ENCODE results near the gene EML5. TPM values are rescaled to one million over a fixed set of nuclear protein-coding genes. Genes with fewer than 3 reads are reported as not detected.
A peak's percentile ranks its signal among the peaks of the same experiment; 100 is the strongest.

The EML5 gene
- total RNA-seq, 1 experiment from 2014 or later = 0.32 TPM

DNA sequence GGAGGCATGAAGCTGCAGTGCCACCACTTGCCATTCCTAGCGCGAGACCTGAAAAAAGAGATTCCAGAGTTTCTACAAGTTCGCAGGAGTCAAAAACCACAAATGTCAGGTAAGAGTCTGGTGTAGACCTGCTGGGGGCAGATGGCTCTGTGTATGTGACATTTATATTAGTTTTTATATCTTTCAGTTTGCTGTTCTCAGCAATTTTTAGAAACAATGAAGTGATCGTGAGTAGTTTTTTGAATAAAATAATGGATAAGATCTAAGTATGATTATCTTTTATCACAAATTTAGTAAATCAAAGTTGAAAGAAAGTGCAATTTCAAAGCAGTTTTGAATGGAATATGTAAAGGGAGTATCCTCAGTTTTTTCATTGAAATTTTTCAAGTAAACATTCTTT, 220.6 kb downstream of the EML5 start:
- intact Hi-C loops (cut with micrococcal nuclease; ENCODE audit: unreplicated experiment) = no loop called here
- DNase-seq (ENCODE audit: low spot score) = no peak
- H3K27me3 ChIP-seq (replicated peaks; ENCODE audit: insufficient read depth, low read depth, low read length, poor library complexity) = no peaks in the 10 kb centered on the region
- no peaks in the 10 kb centered on the region for H3K9me3 ChIP-seq (ENCODE audit: low read depth, low read length, poor library complexity, severe bottlenecking)
- peaks cover 93% of the 10 kb centered on the region for H3K36me3 ChIP-seq (ENCODE audit: insufficient read depth, low read length, poor library complexity, severe bottlenecking)
- H3K4me3 ChIP-seq (ENCODE audit: low read depth, low read length, poor library complexity, severe bottlenecking) = no peak overlapping the region
- TF ChIP-seq EZH2 (IDR thresholded peaks at IDR 0.05; ENCODE audit: borderline replicate concordance, low read depth, low read length, poor library complexity, severe bottlenecking) = no peak
- H3K27ac ChIP-seq (ENCODE audit: low read depth, low read length, poor library complexity, severe bottlenecking) = no peak overlapping the region
- H3K4me1 ChIP-seq (ENCODE audit: insufficient read depth, low read length, poor library complexity, severe bottlenecking) = no peaks in the 10 kb centered on the region
- no TSS peak for BruUV-seq (replicated peaks)
- ChIA-PET CTCF (no interaction called here), POLR2A (ENCODE audit: low non-redundant PET) (no interaction called here)

DNA sequence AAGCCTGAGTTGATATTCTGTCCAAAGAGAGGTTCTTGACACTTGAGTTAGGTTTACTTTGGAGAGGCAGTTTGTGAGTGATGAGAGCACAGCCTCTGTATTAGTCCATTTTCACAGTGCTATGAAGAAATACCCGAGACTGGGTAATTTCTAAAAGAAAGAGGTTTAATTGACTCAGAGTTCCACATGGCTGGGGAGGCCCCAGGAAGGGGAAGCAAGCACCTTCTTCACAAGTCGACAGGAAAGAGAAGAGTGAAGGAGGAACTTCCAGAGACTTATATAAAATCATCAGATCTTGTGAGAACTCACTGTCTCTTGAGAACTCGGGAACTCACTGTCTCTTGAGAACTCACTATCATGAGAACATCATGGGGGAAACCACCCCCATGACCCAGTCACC, 224.6 kb downstream of the EML5 start:
- H3K4me3 ChIP-seq (ENCODE audit: low read depth, low read length, poor library complexity, severe bottlenecking) = no peak overlapping the region
- no peak for DNase-seq (ENCODE audit: low spot score)
- intact Hi-C loops (cut with micrococcal nuclease; ENCODE audit: unreplicated experiment) = no loop called here
- H3K9me3 ChIP-seq (ENCODE audit: low read depth, low read length, poor library complexity, severe bottlenecking) = no peaks in the 10 kb centered on the region
- TF ChIP-seq, protein P1, sequence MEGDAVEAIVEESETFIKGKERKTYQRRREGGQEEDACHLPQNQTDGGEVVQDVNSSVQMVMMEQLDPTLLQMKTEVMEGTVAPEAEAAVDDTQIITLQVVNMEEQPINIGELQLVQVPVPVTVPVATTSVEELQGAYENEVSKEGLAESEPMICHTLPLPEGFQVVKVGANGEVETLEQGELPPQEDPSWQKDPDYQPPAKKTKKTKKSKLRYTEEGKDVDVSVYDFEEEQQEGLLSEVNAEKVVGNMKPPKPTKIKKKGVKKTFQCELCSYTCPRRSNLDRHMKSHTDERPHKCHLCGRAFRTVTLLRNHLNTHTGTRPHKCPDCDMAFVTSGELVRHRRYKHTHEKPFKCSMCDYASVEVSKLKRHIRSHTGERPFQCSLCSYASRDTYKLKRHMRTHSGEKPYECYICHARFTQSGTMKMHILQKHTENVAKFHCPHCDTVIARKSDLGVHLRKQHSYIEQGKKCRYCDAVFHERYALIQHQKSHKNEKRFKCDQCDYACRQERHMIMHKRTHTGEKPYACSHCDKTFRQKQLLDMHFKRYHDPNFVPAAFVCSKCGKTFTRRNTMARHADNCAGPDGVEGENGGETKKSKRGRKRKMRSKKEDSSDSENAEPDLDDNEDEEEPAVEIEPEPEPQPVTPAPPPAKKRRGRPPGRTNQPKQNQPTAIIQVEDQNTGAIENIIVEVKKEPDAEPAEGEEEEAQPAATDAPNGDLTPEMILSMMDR (conservative IDR thresholded peaks at IDR 0.05; ENCODE audit: low read depth, low read length) = no peak
- TF ChIP-seq EZH2 (IDR thresholded peaks at IDR 0.05; ENCODE audit: borderline replicate concordance, low read depth, low read length, poor library complexity, severe bottlenecking) = no peak
- POLR2A ChIA-PET (ENCODE audit: low non-redundant PET) = no interaction called here
- H3K4me1 ChIP-seq (ENCODE audit: insufficient read depth, low read length, poor library complexity, severe bottlenecking) = no peaks in the 10 kb centered on the region
- no TSS peak for BruUV-seq (replicated peaks)
- H3K27ac ChIP-seq (ENCODE audit: low read depth, low read length, poor library complexity, severe bottlenecking) = no peak overlapping the region
- H3K36me3 ChIP-seq (ENCODE audit: insufficient read depth, low read length, poor library complexity, severe bottlenecking) = peaks cover 61% of the 10 kb centered on the region
- CTCF ChIA-PET = no interaction called here
- no peaks in the 10 kb centered on the region for H3K27me3 ChIP-seq (replicated peaks; ENCODE audit: insufficient read depth, low read depth, low read length, poor library complexity)

DNA sequence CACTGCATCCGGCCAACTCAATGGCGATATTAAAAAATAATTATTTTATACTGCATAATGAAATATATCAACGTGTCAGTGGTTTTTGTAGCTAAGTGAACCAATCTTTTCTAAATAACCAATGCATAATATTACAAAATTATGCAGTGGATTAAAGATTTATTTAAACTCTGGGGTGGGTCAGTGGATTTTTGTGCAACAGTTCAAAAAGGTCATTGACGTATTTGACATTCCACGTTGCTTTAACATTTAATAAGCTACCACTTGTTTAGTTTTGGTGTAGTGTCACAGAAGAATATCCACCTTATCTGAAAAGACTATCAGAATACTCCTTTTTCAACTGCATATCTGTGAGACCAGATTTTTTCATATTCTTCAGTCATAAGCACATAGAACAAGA, 227.3 kb downstream of the EML5 start:
- H3K4me3 ChIP-seq (ENCODE audit: low read depth, low read length, poor library complexity, severe bottlenecking) = no peak overlapping the region
- intact Hi-C loops (cut with micrococcal nuclease; ENCODE audit: unreplicated experiment) = no loop called here
- no peaks in the 10 kb centered on the region for H3K27me3 ChIP-seq (replicated peaks; ENCODE audit: insufficient read depth, low read depth, low read length, poor library complexity)
- CTCF ChIA-PET = no interaction called here
- no peaks in the 10 kb centered on the region for H3K9me3 ChIP-seq (ENCODE audit: low read depth, low read length, poor library complexity, severe bottlenecking)
- DNase-seq (ENCODE audit: low spot score) = no peak
- H3K36me3 ChIP-seq (ENCODE audit: insufficient read depth, low read length, poor library complexity, severe bottlenecking) = peaks cover 38% of the 10 kb centered on the region
- no peak for TF ChIP-seq EZH2 (IDR thresholded peaks at IDR 0.05; ENCODE audit: borderline replicate concordance, low read depth, low read length, poor library complexity, severe bottlenecking)
- TF ChIP-seq, protein P1 (conservative IDR thresholded peaks at IDR 0.05; ENCODE audit: low read depth, low read length) = no peak
- POLR2A ChIA-PET (ENCODE audit: low non-redundant PET) = no interaction called here
- H3K4me1 ChIP-seq (ENCODE audit: insufficient read depth, low read length, poor library complexity, severe bottlenecking) = peaks cover 4% of the 10 kb centered on the region
- BruUV-seq (replicated peaks) = no TSS peak
- H3K27ac ChIP-seq (ENCODE audit: low read depth, low read length, poor library complexity, severe bottlenecking) = no peak overlapping the region

DNA sequence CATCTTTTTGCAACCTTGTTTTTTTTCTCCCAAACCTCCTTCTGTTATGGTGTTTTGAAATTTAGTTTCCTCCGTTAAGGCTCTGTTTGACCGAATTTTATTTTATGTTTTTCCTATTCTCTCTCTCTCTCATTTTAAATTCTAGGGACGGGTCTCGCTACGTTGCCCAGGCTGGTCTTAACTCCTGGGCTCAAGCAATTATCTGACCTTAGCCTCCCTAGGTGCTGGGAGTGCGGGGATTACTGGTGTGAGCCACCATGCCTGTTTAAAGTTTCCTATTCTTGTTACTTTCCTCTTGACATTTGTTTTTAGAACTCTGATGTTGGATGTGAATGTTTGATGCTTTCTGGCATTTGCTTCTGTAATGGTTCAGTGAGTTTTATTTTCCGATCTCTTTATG, 228.9 kb downstream of the EML5 start:
- CTCF ChIA-PET = no interaction called here
- DNase-seq (ENCODE audit: low spot score) = no peak
- Histone ChIP-seq H3K27me3 (replicated peaks; ENCODE audit: insufficient read depth, low read depth, low read length, poor library complexity) (no peaks in the 10 kb centered on the region), H3K9me3 (ENCODE audit: low read depth, low read length, poor library complexity, severe bottlenecking) (no peaks in the 10 kb centered on the region), H3K4me3 (ENCODE audit: low read depth, low read length, poor library complexity, severe bottlenecking) (peak overlapping the region; percentile 94), H3K4me1 (ENCODE audit: insufficient read depth, low read length, poor library complexity, severe bottlenecking) (peaks cover 4% of the 10 kb centered on the region), H3K27ac (ENCODE audit: low read depth, low read length, poor library complexity, severe bottlenecking) (peak overlapping the region; percentile 95), H3K36me3 (ENCODE audit: insufficient read depth, low read length, poor library complexity, severe bottlenecking) (peaks cover 22% of the 10 kb centered on the region)
- no peak for TF ChIP-seq EZH2 (IDR thresholded peaks at IDR 0.05; ENCODE audit: borderline replicate concordance, low read depth, low read length, poor library complexity, severe bottlenecking)
- TF ChIP-seq, protein P1 (conservative IDR thresholded peaks at IDR 0.05; ENCODE audit: low read depth, low read length) = no peak
- POLR2A ChIA-PET (ENCODE audit: low non-redundant PET) = no interaction called here
- intact Hi-C loops (cut with micrococcal nuclease; ENCODE audit: unreplicated experiment) = loop anchor here (2.0 kb wide), 1 partner anchor 375 kb away; no protein-coding TSS in a partner anchor
- BruUV-seq (replicated peaks) = no TSS peak
